HG03575 (cell line): Measurements from ENCODE around the gene CD274.
"Not testable (repeated sequence)": the region's sequence is repeated elsewhere in the genome, so short reads cannot be mapped to it uniquely, and the experiment has no call there.

Experiments used
- ATAC-seq: cut with Tn5 transposase; IDR thresholded peaks from one replicate; pipeline ENCODE4 v1.9.1; 2021; ENCODE audit not compliant: unreplicated experiment, insufficient number of reproducible peaks, low FRiP score; ENCODE audit errors: extremely low read depth

Gene CD274

DNA sequence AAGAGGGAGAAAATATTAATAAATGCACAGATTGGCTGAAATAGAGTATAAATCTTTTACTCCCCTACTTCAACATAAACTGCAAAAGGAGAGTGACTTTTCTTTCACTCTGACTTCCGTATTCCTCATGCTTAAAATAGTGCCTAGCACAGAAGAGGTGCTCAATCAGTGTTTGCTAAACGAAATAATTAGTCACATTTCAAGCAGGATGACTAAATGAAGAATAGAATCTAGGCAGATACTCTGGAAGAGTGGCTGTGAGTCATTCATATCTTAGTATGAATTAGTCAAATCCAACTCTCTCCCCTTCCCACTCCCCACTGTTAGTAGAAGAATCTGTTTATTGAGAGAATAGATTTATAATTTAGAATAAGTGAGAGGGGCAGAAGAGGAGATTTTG, 4.8 kb downstream of the CD274 start:
- ATAC-seq, result peak; percentile 27

DNA sequence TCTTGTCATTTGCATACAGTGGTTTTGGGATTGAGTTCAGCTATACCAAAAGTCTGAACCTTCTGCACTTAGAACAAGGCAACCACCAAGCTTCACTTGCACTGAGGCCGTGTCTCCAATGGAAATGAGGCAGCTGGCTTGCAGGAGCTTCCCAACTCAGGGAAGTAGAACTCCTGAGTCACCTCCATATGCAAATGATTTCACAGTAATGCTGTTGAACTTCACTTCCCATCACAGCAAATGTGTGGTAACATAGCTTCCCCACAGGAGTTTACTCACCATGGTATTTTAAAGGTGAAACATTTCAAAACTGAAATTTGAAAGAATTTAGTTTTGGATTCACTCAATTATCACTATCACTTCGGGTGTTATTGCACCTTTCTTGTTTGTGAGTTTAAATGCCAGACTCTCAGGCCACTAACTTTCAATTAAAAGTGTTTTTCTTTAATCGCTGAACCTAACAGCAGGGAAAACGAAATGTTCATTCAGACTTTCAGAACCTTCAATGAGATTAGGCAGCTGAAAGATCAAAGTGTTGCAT, 9.0 kb downstream of the CD274 start:
- no peak for ATAC-seq

DNA sequence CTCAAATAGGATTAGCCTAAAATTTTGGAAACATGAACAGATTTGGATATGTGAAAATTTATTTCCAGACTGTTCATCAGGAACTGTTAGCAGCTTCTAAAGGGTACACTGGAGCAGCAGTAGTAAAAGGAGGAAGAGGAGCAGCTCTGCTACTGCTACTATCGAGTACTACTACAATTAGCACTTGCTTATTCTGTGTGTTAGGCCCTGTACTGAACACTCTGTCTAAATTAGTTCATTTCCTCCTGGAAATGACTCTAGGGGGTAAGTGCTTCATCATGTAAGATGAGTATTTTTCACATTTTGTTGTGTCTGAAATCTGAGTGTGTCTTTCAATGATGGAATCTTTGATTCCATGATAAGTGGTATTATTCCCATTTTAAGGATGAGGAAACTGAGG, 9.8 kb downstream of the CD274 start:
- no peak for ATAC-seq

DNA sequence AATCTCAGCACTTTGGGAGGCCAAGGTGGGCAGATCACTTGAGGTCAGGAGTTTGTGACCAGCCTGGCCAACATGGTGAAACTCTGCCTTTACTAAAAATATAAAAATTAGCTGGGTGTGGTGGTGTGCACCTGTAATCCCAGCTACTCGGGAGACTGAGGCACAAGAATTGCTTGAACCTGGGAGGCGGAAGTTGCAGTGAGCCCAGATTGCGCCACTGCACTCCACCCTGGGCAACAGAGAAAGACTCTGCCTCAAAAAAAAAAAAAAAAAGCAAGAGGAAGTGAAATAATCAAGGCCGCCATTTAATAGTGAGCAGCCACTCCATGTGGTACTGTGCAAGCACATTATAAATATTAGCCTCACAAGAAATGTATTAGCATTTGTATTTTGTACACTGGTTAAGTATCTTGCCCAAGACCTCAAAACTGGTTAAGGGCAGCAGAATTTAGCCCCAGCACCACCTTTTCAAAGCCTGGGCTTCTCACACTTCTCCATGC, 14.5 kb downstream of the CD274 start:
- not testable (repeated sequence) for ATAC-seq

DNA sequence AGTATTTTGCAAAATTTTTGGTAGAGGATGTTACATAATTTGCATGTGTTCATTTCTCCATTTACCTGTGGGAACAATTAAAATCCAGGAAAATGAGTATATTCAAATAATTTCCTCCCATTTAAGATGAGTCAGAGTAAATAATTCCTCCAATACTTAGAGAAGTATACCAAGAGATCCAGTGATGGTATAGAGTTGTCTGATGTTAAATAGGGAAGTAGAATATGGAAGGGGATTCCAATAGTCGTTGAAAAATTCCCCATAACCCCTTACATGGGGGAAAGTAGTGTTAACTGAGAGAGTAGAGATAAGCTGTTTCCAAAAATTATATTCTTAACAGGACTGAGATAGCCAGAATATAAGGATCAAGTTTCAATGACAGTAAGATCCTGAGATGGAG, 15.7 kb downstream of the CD274 start:
- no peak for ATAC-seq

DNA sequence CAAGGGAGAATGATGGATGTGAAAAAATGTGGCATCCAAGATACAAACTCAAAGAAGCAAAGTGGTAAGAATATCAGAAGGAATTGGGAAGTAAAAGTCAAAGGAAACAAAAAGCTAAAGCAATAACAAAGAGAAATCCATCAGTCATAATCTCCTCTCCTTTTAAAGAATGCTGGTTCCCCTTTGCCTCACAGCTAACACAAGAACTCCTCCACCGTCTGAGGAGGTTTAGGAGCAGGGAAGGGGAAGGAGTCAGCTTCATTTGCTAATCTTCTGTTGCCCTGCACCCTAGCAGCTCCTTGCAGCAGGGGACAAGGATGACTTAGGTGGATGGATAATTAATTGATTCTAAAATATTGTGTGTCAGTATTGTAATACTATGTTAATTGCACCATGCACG, 16.4 kb downstream of the CD274 start:
- no peak for ATAC-seq

DNA sequence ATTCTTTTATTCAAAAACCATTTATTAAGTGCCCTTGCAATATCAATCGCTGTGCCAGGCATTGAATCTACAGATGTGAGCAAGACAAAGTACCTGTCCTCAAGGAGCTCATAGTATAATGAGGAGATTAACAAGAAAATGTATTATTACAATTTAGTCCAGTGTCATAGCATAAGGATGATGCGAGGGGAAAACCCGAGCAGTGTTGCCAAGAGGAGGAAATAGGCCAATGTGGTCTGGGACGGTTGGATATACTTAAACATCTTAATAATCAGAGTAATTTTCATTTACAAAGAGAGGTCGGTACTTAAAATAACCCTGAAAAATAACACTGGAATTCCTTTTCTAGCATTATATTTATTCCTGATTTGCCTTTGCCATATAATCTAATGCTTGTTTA, 18.5 kb downstream of the CD274 start:
- no peak for ATAC-seq

DNA sequence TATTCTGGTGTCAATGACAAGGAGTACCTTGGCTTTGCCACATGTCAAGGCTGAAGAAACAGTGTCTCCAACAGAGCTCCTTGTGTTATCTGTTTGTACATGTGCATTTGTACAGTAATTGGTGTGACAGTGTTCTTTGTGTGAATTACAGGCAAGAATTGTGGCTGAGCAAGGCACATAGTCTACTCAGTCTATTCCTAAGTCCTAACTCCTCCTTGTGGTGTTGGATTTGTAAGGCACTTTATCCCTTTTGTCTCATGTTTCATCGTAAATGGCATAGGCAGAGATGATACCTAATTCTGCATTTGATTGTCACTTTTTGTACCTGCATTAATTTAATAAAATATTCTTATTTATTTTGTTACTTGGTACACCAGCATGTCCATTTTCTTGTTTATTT, 19.8 kb downstream of the CD274 start:
- ATAC-seq, result no peak

DNA sequence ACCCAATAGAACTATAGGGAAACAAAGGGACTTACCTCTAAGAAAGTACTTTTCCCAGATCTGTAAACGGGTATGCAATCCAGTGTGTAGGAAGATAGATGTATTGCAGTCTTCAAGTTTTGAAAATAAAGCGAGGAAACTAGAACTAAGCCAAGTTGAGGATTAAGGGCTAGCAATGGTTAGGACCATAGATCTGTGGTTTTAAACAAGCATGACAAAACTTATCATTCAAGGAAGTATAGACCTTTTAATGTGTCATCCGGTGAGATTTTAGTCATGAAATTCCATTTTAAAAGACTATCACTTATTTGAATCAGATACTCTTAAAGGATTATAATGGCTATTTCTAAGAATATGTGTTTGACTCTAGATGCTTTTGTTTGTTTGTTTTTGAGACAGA, 20.5 kb downstream of the CD274 start:
- ATAC-seq, result no peak

DNA sequence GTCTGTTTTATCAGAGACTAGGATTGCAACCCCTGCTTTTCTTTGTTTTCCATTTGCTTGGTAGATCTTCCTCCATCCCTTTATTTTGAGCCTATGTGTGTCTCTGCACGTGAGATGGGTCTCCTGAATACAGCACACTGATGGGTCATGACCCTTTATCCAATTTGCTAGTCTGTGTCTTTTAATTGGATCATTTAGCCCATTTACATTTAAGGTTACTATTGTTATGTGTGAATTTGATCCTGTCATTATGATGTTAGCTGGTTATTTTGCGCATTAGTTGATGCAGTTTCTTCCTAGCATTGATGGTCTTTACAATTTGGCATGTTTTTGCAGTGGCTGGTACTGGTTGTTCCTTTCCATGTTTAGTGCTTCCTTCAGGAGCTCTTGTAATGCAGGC, 25.3 kb downstream of the CD274 start:
- ATAC-seq, result not testable (repeated sequence)

DNA sequence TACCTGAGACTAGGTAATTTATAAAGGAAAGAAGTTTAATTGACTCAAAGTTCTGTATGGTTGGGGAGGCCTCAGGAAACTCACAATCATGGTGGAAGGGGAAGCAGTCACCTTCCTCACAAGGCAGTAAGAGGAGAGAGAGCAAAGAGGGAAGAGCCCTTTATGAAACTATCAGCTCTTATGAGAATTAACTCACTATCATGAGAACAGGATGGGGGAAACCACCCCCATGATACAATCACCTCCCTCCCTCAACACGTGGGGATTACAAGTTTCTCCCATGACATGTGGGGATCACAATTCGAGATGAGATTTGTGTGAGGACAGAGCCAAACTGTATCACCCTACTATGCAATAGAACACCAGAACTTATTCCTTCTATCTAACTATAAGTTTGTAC, 27.9 kb downstream of the CD274 start:
- no peak for ATAC-seq

DNA sequence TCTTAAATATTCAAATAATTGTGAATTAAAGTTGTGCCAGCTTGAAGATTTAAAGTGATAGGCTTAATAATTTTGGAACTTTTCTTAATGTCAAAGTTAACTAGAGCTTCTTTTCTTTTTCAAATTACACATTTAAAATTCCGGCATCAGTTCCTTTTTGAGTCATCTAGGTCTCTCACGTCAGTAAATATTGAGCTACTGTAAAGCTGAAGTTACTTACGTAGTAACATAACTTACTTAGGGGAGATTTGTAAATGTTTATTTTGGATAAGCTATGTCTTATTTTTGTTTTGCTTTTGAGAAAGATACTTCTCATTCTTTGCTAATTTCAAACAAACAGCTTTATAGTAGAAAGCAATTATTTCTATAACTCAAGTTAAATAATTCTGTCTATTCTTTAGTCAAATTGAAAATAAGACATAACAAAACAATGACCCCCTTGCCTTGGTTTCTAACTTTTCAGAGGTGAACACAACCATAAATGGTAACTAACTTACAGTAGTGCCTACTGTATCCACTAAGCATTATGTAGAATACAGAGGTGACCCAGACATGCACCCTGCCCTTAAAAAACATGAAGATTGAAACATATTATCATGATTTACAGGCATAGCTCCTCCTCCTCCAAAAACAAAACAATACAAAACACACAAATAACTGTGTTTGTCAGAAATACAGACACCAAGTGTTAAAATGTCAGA, 29.8 kb downstream of the CD274 start:
- no peak for ATAC-seq

DNA sequence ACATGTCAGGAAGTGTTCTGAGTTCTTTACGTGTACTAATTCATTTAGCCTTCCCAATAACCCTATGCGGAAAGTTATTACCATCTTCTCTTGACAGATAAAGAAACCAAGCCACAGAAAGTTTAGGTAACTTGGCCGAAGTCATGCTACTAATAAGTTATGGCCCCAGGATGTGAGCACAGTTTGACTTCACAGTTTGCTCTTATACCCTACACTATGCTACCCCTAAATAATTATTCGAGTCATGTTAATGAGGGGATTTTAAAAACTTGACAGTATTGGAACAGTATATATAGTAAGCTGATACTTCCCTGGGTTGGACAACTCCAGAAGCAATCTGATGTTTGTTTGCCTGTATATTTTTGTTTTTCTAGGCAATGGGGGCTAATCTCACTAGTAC, 30.6 kb downstream of the CD274 start:
- ATAC-seq, result no peak

DNA sequence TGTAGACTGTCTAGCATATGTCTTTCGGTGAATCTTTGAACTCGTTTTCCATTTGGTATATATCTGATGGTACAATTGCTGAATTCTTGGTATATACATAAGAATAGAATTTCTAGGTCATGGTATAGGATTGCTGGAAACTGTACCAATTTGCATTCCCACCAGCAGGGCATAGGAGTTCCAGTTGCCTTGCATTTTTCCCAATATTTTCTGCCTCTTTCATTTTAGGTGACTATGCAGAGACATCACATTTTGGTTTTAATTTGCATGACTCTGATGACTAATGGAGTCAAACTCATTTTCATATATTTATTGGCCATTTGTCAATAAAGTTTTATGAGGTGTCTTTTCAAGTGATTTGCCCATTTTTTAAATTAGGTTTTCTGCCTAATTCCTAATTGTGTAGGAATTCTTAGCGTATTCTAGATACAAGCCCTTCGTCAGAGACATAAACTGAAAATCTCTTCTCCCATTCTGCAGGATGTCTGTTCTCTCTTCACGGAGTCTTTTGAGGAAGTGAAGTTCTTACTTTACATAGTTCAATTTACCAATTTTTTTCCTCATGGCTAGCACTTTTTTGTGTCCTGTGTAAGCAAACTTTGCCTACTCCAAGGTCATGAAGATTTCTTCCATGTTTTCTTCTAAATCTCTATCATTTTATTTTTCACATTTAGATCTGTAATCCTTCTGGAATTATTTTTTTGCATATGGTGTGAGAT, 31.1 kb downstream of the CD274 start:
- no peak for ATAC-seq

DNA sequence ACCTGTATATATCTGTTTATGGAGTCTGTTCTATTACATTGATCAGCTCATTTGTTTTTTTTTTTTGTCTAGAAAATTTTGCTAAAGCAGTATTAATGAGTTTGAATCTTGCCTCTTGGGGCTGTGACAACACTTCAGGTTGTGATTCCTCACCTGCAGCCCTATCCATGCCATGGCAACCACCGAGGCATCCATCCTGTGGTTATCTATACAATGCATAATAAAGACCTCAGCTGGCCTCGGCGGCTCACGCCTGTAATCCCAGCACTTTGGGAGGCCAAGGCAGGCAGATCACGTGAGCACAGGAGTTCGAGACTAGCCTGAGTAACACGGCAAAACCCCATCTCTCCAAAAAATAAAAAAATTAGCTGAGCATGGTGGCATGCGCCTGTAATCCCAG, 31.9 kb downstream of the CD274 start:
- no peak for ATAC-seq

DNA sequence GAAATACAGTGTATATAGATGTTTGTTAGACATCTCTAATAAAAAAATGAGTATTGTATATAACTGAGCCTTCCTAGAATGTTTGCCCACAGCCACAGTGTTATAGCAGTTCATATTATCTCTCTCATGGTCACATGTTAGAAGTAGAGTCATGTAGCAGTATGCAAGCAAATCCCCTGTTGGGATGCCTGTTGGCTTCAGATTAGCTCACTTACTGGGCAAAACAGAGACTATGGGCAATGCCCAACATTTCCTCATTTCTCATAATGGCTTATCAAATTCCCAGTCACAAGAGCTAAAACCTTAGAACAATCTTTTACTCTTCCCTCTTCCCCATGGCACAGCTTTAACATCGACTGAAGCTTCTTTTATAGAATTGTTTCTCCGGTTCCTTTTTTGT, 33.0 kb downstream of the CD274 start:
- no peak for ATAC-seq

DNA sequence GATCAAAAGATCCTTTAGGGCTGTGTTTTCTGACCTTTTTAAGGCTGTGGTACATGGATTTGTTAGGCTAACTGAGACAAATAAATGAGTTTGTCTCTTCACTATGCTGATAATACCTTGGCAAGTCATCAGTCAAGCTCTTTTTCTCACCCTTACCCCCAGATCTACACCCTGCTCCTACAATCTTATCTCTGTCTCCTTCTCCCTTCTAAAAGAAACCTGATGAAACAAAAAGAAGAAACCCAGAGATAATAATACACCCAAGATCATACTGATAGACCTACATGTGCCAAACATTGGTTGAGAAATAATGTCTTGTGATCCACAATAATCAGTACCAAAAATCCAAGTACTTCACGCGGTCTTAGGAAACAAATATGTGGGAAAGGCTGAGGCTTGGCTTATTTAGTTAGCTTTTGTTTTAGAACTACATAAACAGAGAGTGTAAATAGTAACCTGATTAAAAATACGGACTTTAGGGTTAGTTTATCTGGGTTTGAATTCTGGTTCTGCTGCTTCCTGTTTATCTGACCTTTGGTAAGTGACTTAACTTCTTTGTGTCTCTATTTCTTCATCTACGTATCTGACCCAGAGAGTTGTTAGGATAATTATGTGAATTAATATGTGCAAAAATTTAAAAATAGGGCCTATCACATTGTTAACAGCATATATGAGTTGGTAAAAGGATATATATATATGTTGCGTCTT, 35.2 kb downstream of the CD274 start:
- no peak for ATAC-seq

DNA sequence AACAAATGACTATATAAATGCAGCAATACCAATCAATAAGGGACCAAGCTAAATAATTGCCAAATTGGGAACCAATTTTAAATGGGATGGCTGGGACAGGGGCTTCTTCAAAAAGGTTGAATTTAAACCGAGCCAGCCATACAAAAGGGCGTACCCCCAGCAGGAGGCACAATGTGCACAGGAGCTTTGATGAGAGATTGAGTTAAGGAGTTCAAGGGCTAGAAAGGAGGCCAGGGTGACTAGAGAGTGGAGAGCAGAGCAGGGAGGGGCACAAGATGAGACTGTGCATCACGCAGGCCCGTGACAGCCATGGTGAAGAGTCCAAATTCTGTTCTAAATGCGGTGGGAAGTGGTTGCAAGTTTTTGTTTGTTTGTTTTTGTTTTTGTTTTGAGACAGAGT, 36.6 kb downstream of the CD274 start:
- ATAC-seq, result no peak

DNA sequence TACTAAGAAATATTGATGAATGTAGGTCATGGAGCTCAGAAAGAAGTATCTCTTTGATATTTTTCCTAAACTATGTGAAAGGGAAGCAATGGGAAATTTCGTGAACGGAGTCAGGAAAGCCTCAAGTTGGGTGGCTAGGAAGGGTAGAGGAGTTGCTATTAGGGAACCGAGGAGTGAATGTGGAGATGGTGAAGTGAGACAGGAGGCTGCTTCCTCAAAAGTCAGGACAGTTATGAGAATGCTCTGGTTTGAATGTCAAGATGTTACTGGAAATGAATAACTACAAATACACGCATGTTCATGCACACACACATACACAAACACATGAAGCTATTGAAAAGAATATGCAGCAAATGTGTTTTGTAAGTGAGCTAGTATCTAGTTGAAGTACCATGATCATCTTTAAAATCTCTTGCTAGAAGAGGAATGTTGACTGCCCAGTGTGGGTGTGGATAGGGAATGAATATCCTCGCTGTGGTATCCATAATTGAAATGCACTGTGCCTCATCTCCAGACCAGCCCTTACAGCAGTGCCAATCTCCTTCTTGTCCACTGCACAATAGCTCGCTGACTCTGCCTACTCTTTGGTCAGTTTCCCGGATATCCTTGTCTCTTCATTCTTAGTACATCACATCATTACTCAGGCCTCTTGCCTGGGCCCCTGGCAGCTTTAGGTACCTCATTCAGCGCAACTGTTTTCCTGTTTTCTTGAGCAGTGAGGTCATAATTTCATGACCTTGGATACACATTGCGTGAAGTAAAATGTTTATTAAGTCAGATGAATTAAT, 38.1 kb downstream of the CD274 start:
- ATAC-seq, result no peak
